Measurements from ENCODE around the gene KANK2. TPM values are rescaled to one million over a fixed set of nuclear protein-coding genes. Genes with fewer than 3 reads are reported as not detected.
"Not testable (repeated sequence)": the region's sequence is repeated elsewhere in the genome, so short reads cannot be mapped to it uniquely, and the experiment has no call there.

The KANK2 gene
- total and polyA plus RNA-seq, 4 donors, result 269 to 379 (median 299) TPM

DNA sequence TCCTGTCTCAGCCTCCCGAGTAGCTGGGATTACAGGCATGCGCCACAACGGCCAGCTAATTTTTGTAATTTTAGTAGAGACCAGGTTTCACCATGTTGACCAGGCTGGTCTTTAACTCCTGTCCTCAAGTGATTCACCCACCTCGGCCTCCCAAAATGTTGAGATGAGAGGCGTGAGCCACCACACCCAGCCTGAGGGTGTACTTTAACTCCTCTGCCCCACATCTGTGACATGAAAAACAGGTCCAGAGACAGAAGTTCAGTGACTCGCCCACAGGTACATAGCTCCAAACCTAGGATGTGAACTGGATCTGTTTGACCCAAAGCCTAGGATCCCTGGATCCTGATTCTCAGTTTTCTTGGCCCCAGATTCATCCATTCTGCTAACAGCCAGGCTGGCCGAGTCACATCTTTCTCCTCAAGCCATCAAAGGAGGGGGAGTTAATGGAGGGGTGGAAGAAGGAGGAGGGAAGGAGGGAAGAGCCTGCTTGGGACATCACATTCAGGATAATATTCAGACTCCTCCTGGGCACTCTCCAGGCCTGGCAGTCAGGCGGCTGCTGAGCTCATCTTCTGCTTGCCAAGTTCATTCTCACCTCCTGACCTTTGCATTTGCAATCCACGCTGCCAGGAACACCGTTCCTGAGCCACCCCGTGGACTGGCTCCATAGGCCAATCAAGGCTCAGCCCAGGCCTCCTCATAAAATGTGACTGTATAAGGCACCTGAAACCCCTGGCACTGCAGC is 44.9 kb downstream of the KANK2 start:
- WGBS, 2 donors, result 46 to 47% methylated on average over 11 of the region's 11 CpGs
- no peaks in the 10 kb centered on the region for H3K4me1 ChIP-seq (ENCODE audit: control insufficient read depth in 1 of 2, insufficient read depth in 2 of 2, low read length in 2 of 2)
- no peaks in the 10 kb centered on the region for H3K36me3 ChIP-seq (ENCODE audit: control insufficient read depth in 1 of 2, insufficient read depth in 2 of 2, low read length in 1 of 2)
- no peaks in the 10 kb centered on the region for H3K27me3 ChIP-seq (ENCODE audit: control insufficient read depth in 1 of 2, insufficient read depth in 2 of 2, low read length in 1 of 2)
- H3K27ac ChIP-seq (ENCODE audit: low read depth in 1 of 2, low read length in 2 of 2), result peak overlapping the region; percentile 39 to 74
- no peak overlapping the region for H3K4me3 ChIP-seq (ENCODE audit: low read length in 2 of 2)
- ATAC-seq (ENCODE audit: low FRiP score) (peak; percentile 66), DNase-seq (peak; percentile 81 to 86)
- no peaks in the 10 kb centered on the region for H3K9me3 ChIP-seq (ENCODE audit: control insufficient read depth, low read length)
- intact Hi-C loops (cut with DNase I), result no loop called here

- H3K9me3 ChIP-seq (ENCODE audit: control insufficient read depth, low read length), result no peaks in the 10 kb centered on the region
- peak overlapping the region in 1 of 2 donors; percentile 69 for H3K27ac ChIP-seq (ENCODE audit: low read depth in 1 of 2, low read length in 2 of 2)
- no peaks in the 10 kb centered on the region for H3K36me3 ChIP-seq (ENCODE audit: control insufficient read depth in 1 of 2, insufficient read depth in 2 of 2, low read length in 1 of 2)
- H3K4me1 ChIP-seq (ENCODE audit: control insufficient read depth in 1 of 2, insufficient read depth in 2 of 2, low read length in 2 of 2), result no peaks in the 10 kb centered on the region
- peak; percentile 37 for ATAC-seq (ENCODE audit: low FRiP score)
- intact Hi-C loops (cut with DNase I), result no loop called here
- 6 to 9% methylated on average over 7 of the region's 7 CpGs for WGBS, 2 donors
- no peak overlapping the region for H3K4me3 ChIP-seq (ENCODE audit: low read length in 2 of 2)
- H3K27me3 ChIP-seq (ENCODE audit: control insufficient read depth in 1 of 2, insufficient read depth in 2 of 2, low read length in 1 of 2), result no peaks in the 10 kb centered on the region
- DNase-seq, result peak in 1 of 2 donors; percentile 76
These were observed 46.2 kb downstream of the KANK2 start for GRCh38 chr19:11151181-11151580.

DNA sequence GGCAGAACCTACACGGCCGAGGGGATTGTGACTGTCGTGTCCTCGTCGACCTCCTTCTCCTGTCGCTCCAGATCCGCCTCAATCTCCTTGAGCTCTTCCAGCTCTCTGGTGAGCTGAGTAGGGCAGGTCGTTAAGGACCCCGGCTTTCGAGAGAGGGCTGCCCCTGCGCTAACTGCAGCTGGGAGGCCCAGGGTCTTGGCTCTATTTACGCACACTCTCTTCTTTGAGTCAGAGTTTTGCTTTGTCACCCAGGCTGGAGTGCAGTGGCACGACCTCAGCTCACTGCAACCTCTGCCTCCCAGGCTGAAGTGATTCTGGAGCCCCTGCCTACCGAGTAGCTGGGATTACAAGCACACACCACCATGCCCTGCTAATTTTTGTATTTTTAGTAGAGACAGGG is 49.3 kb downstream of the KANK2 start:
- no peak for DNase-seq
- intact Hi-C loops (cut with DNase I), result no loop called here
- no peaks in the 10 kb centered on the region for H3K9me3 ChIP-seq (ENCODE audit: control insufficient read depth, low read length)
- no peak overlapping the region for H3K4me3 ChIP-seq (ENCODE audit: low read length in 2 of 2)
- no peak overlapping the region for H3K27ac ChIP-seq (ENCODE audit: low read depth in 1 of 2, low read length in 2 of 2)
- no peaks in the 10 kb centered on the region for H3K36me3 ChIP-seq (ENCODE audit: control insufficient read depth in 1 of 2, insufficient read depth in 2 of 2, low read length in 1 of 2)
- 73 to 75% methylated on average over 14 of the region's 14 CpGs for WGBS, 2 donors
- H3K4me1 ChIP-seq (ENCODE audit: control insufficient read depth in 1 of 2, insufficient read depth in 2 of 2, low read length in 2 of 2), result no peaks in the 10 kb centered on the region
- ATAC-seq (ENCODE audit: low FRiP score), result no peak
- H3K27me3 ChIP-seq (ENCODE audit: control insufficient read depth in 1 of 2, insufficient read depth in 2 of 2, low read length in 1 of 2), result no peaks in the 10 kb centered on the region

GRCh38 chr19:11145536-11145924 is 51.8 kb downstream of the KANK2 start:
- Histone ChIP-seq H3K27ac (ENCODE audit: low read depth in 1 of 2, low read length in 2 of 2) (no peak overlapping the region), H3K36me3 (ENCODE audit: control insufficient read depth in 1 of 2, insufficient read depth in 2 of 2, low read length in 1 of 2) (no peaks in the 10 kb centered on the region), H3K4me1 (ENCODE audit: control insufficient read depth in 1 of 2, insufficient read depth in 2 of 2, low read length in 2 of 2) (no peaks in the 10 kb centered on the region), H3K4me3 (ENCODE audit: low read length in 2 of 2) (no peak overlapping the region), H3K27me3 (ENCODE audit: control insufficient read depth in 1 of 2, insufficient read depth in 2 of 2, low read length in 1 of 2) (no peaks in the 10 kb centered on the region), H3K9me3 (ENCODE audit: control insufficient read depth, low read length) (no peaks in the 10 kb centered on the region)
- intact Hi-C loops (cut with DNase I), result no loop called here
- ATAC-seq (ENCODE audit: low FRiP score) (no peak), DNase-seq (no peak)
- WGBS, 2 donors, result 94 to 98% methylated on average over 3 of the region's 3 CpGs

- Histone ChIP-seq H3K4me3 (ENCODE audit: low read length in 2 of 2) (no peak overlapping the region), H3K27me3 (ENCODE audit: control insufficient read depth in 1 of 2, insufficient read depth in 2 of 2, low read length in 1 of 2) (no peaks in the 10 kb centered on the region), H3K9me3 (ENCODE audit: control insufficient read depth, low read length) (no peaks in the 10 kb centered on the region), H3K36me3 (ENCODE audit: control insufficient read depth in 1 of 2, insufficient read depth in 2 of 2, low read length in 1 of 2) (no peaks in the 10 kb centered on the region), H3K4me1 (ENCODE audit: control insufficient read depth in 1 of 2, insufficient read depth in 2 of 2, low read length in 2 of 2) (no peaks in the 10 kb centered on the region), H3K27ac (ENCODE audit: low read depth in 1 of 2, low read length in 2 of 2) (peak overlapping the region; percentile 90 to 94)
- intact Hi-C loops (cut with DNase I), result no loop called here
- peak; percentile 94 to 98 for DNase-seq
- WGBS, 2 donors, result 0 to 4% methylated on average over 22 of the region's 22 CpGs
- peak; percentile 83 for ATAC-seq (ENCODE audit: low FRiP score)
These were observed 54.7 kb downstream of the KANK2 start for GRCh38 chr19:11142528-11143171.

GRCh38 chr19:11141937-11142527 is 55.3 kb downstream of the KANK2 start:
- DNase-seq, result no peak
- H3K27me3 ChIP-seq (ENCODE audit: control insufficient read depth in 1 of 2, insufficient read depth in 2 of 2, low read length in 1 of 2), result no peaks in the 10 kb centered on the region
- intact Hi-C loops (cut with DNase I), result no loop called here
- ATAC-seq (ENCODE audit: low FRiP score), result no peak
- no peaks in the 10 kb centered on the region for H3K9me3 ChIP-seq (ENCODE audit: control insufficient read depth, low read length)
- no peaks in the 10 kb centered on the region for H3K4me1 ChIP-seq (ENCODE audit: control insufficient read depth in 1 of 2, insufficient read depth in 2 of 2, low read length in 2 of 2)
- H3K4me3 ChIP-seq (ENCODE audit: low read length in 2 of 2), result no peak overlapping the region
- 55% methylated on average over 9 of the region's 9 CpGs for WGBS, 2 donors
- peak overlapping the region in 1 of 2 donors; percentile 54 for H3K27ac ChIP-seq (ENCODE audit: low read depth in 1 of 2, low read length in 2 of 2)
- no peaks in the 10 kb centered on the region for H3K36me3 ChIP-seq (ENCODE audit: control insufficient read depth in 1 of 2, insufficient read depth in 2 of 2, low read length in 1 of 2)

DNA sequence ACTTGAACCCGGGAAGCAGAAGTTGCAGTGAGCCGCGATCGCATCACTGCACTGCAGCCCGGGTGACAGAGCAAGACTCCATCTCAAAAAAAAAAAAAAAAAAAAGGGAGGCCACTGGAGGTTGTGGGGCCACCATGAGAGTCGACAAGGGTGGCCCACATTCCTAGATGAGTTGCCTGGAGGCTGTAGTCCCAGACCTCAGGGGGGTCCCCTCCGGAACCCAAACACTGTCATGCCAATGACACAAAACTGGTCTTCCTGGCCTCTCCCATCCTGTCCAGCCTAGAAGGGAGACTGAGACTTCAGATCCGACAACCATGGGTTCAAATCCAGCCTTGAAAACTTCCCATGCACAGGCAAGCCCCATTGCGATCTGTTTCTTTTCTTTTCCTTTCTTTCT is 56.4 kb downstream of the KANK2 start:
- no peaks in the 10 kb centered on the region for H3K36me3 ChIP-seq (ENCODE audit: control insufficient read depth in 1 of 2, insufficient read depth in 2 of 2, low read length in 1 of 2)
- DNase-seq (no peak), ATAC-seq (ENCODE audit: low FRiP score) (no peak)
- H3K4me3 ChIP-seq (ENCODE audit: low read length in 2 of 2), result no peak overlapping the region
- intact Hi-C loops (cut with DNase I), result loop anchor here in 1 of 2 donors (1.0 kb wide), 1 partner anchor 16 kb away; no protein-coding TSS in a partner anchor
- no peak overlapping the region for H3K27ac ChIP-seq (ENCODE audit: low read depth in 1 of 2, low read length in 2 of 2)
- no peaks in the 10 kb centered on the region for H3K4me1 ChIP-seq (ENCODE audit: control insufficient read depth in 1 of 2, insufficient read depth in 2 of 2, low read length in 2 of 2)
- no peaks in the 10 kb centered on the region for H3K27me3 ChIP-seq (ENCODE audit: control insufficient read depth in 1 of 2, insufficient read depth in 2 of 2, low read length in 1 of 2)
- WGBS, 2 donors, result 92 to 95% methylated on average over 9 of the region's 9 CpGs
- H3K9me3 ChIP-seq (ENCODE audit: control insufficient read depth, low read length), result no peaks in the 10 kb centered on the region

DNA sequence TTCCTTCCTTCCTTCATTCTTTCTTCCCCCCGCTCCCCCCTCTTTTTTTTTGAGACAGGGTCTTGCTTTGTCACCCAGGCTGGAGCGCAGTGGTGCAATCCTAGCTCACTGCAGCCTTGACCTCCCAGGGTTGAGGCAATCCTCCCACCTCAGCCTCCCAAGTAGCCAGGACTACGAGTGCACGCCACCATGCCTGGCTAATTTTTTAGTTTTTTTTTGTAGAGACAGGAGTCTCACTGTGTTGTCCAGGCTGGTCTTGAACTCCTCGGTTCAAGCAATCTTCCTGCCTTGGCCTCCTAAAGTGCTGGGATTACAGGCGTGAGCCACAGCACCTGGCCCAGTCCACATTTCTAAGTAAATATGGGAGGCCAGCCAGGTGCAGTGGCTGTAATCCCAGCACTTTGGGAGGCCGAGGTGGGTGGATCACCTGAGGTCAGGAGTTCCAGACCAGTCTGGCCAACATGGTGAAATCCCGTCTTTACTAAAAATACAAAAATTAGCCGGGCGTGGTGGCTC is 57.3 kb downstream of the KANK2 start:
- ATAC-seq (ENCODE audit: low FRiP score); H3K4me1 ChIP-seq (ENCODE audit: control insufficient read depth in 1 of 2, insufficient read depth in 2 of 2, low read length in 2 of 2); H3K9me3 ChIP-seq (ENCODE audit: control insufficient read depth, low read length); H3K36me3 ChIP-seq (ENCODE audit: control insufficient read depth in 1 of 2, insufficient read depth in 2 of 2, low read length in 1 of 2); H3K27me3 ChIP-seq (ENCODE audit: control insufficient read depth in 1 of 2, insufficient read depth in 2 of 2, low read length in 1 of 2); H3K4me3 ChIP-seq (ENCODE audit: low read length in 2 of 2); DNase-seq: not testable (repeated sequence)
- intact Hi-C loops (cut with DNase I), result loop anchor here in 1 of 2 donors (1.0 kb wide), 1 partner anchor 17 kb away; no protein-coding TSS in a partner anchor
- 67 to 71% methylated on average over 10 of the region's 10 CpGs for WGBS, 2 donors
- H3K27ac ChIP-seq (ENCODE audit: low read depth in 1 of 2, low read length in 2 of 2), result peak overlapping the region in 1 of 2 donors; percentile 41

Measured in aorta (tissue), 5 donors.